T47D (cell line): ENCODE measurements around the gene ELL3.
"Not testable (repeated sequence)": the region's sequence is repeated elsewhere in the genome, so short reads cannot be mapped to it uniquely, and the experiment has no call there.

Experiments used
- DNase-seq, 2 experiments: peaks; one replicate each; pipeline versions ENCODE4 v3.0.0 to v3.0.0-alpha.2; 2011 to 2012; ENCODE audit warnings: low read depth in 1 of 2, low spot score in 1 of 2
- JUND ChIP-seq: IDR thresholded peaks from 2 replicates; pipeline ENCODE4 v1.6.1; 2012; ENCODE audit warnings: low read depth
- in situ Hi-C: cut with HindIII; loops from 2 replicates; pipeline ENCODE4 v1.10.0; 2016; ENCODE audit warnings: low sequenced_read_pairs, low pct_unique_long_range_greater_than_20kb

The ELL3 gene

DNA sequence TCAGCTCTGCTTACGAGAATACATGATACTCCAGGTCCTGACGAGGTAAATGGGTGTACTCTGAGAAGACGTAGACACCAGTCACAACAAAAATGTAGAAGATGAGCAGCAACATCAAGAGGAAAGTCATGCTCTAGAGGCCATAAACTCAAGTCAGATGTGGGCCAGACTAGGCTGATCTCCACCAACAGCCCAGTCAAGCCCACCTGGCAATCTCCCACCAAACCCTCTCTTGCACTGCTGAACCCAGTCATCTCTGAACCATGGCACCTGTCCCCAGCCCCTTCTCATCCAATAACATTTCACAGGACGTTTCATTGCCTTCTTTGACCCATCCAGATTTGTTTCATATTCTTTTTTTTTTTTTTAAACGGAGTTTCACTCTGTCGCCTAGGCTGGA lies 41.4 kb downstream of the ELL3 start:
- no peak for DNase-seq
- TF ChIP-seq JUND = no peak
- in situ Hi-C loops = no loop called here

GRCh38 chr15:43728053-43728725 lies 48.6 kb downstream of the ELL3 start:
- in situ Hi-C loops, DNase-seq: not testable (repeated sequence)

GRCh38 chr15:43726306-43726705 lies 50.5 kb downstream of the ELL3 start:
- in situ Hi-C loops, DNase-seq: not testable (repeated sequence)

DNA sequence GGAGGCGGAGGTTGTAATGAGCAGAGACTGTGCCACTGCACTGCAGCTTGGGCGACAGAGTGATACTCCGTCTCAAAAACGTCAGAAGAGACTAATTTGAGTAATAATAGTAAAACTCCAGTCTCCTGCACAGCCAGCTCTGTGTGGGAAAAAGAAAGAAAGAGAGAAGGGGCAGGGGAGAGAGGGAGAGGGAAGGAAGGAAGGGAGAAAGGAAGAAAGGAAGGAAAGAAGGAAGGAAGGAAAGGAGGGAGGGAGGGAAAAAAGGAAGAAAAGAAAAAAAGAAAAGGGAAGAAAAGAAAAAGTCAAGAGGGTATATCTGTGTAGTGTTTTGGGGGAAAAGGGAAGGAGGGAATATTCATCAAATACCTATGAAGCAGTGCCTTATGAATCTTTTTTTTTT lies 53.6 kb downstream of the ELL3 start:
- in situ Hi-C loops = no loop called here
- TF ChIP-seq JUND = no peak

More for the DNA sequence above, 53.6 kb downstream of the ELL3 start:
- DNase-seq = no peak
